PFSK-1 (cell line): ENCODE results near the gene ECE2.

ENCODE experiments used
- FOXP2 ChIP-seq: optimal IDR thresholded peaks from 2 replicates; pipeline ENCODE3; 2011; ENCODE audit warnings: borderline replicate concordance, control low read depth, inconsistent platforms; ENCODE audit not compliant: insufficient read depth; ENCODE audit errors: extremely low read length, extremely low read depth
- POLR2AphosphoS5 ChIP-seq: IDR thresholded peaks from 2 replicates; pipeline ENCODE4 v1.6.1; 2012; ENCODE audit warnings: low read depth, mild to moderate bottlenecking, control low read depth, low read length, moderate library complexity
- SIN3A ChIP-seq: IDR thresholded peaks from 2 replicates; pipeline ENCODE4 v1.6.1; 2012; ENCODE audit warnings: mild to moderate bottlenecking, low read length, moderate library complexity, borderline replicate concordance; ENCODE audit not compliant: insufficient read depth
- TAF1 ChIP-seq: IDR thresholded peaks from 2 replicates; pipeline ENCODE4 v1.6.1; 2012; ENCODE audit warnings: low read length, control low read depth, borderline replicate concordance; ENCODE audit not compliant: insufficient read depth
- TF ChIP-seq, protein P1 (sequence below), 2 experiments: IDR thresholded peaks; 2 replicates each; pipeline versions ENCODE4 v1.6.1 to v1.8.0; 2011 to 2012; ENCODE audit warnings: low read depth in 2 of 2, low read length in 2 of 2, control low read depth in 1 of 2, inconsistent platforms in 1 of 2, mild to moderate bottlenecking in 1 of 2, moderate library complexity in 1 of 2; ENCODE audit not compliant: insufficient read depth in 1 of 2

DNA sequence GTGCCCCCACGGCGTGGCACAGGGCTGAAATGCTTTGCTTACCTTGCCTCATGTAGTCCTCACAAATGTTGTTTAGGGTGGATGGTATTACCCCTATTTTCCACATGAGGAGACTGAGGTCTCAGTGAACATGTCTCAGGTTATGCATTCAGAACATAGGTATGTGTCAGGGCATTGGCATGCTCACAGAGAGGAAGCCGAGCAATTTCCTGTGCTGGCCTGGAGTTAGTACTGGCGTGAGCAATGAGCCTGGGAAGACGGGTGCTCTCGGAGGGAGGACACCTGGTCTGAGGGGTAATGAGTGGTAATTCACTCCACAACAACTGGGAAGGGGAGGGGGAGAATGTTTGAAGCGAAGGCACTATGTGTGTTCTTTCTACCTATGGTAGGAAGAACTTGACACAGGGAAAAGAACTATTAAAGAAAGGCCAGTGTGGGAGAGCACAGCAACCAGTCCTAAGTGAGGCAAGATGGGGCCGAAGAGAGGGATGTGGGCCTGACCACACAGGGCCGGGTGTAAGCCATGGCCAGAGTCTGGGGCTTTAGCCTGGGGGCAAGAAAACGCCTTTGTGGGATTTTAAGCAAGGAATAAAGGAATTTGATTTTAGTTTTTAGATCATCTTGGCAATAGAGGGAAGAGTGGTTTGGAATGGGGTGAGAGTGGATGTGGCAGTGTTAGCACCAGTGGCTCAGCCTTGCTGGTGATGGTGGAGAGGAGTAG lies 56.7 kb downstream of the ECE2 start:
- TF ChIP-seq TAF1: no peak
- no peak; the same call in 1 of the 2 replicates for TF ChIP-seq POLR2AphosphoS5
- TF ChIP-seq, protein P1, sequence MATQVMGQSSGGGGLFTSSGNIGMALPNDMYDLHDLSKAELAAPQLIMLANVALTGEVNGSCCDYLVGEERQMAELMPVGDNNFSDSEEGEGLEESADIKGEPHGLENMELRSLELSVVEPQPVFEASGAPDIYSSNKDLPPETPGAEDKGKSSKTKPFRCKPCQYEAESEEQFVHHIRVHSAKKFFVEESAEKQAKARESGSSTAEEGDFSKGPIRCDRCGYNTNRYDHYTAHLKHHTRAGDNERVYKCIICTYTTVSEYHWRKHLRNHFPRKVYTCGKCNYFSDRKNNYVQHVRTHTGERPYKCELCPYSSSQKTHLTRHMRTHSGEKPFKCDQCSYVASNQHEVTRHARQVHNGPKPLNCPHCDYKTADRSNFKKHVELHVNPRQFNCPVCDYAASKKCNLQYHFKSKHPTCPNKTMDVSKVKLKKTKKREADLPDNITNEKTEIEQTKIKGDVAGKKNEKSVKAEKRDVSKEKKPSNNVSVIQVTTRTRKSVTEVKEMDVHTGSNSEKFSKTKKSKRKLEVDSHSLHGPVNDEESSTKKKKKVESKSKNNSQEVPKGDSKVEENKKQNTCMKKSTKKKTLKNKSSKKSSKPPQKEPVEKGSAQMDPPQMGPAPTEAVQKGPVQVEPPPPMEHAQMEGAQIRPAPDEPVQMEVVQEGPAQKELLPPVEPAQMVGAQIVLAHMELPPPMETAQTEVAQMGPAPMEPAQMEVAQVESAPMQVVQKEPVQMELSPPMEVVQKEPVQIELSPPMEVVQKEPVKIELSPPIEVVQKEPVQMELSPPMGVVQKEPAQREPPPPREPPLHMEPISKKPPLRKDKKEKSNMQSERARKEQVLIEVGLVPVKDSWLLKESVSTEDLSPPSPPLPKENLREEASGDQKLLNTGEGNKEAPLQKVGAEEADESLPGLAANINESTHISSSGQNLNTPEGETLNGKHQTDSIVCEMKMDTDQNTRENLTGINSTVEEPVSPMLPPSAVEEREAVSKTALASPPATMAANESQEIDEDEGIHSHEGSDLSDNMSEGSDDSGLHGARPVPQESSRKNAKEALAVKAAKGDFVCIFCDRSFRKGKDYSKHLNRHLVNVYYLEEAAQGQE (IDR thresholded peaks at IDR 0.05; ENCODE audit: insufficient read depth in 1 of 2, low read depth in 2 of 2, low read length in 2 of 2): no peak
- TF ChIP-seq FOXP2: no peak
- no peak for TF ChIP-seq SIN3A
